NCI-H146 treated with DMSO at 0.1 percent for 48 hours (cell line): Measurements from ENCODE around the gene GGT5.
"Not testable (repeated sequence)": the region's sequence is repeated elsewhere in the genome, so short reads cannot be mapped to it uniquely, and the experiment has no call there.

Experiments used
- DNase-seq: peaks from one replicate; lab custom pipeline; 2025; ENCODE audit not compliant: unreplicated experiment; lab: John Stamatoyannopoulos, UW

The GGT5 gene

DNA sequence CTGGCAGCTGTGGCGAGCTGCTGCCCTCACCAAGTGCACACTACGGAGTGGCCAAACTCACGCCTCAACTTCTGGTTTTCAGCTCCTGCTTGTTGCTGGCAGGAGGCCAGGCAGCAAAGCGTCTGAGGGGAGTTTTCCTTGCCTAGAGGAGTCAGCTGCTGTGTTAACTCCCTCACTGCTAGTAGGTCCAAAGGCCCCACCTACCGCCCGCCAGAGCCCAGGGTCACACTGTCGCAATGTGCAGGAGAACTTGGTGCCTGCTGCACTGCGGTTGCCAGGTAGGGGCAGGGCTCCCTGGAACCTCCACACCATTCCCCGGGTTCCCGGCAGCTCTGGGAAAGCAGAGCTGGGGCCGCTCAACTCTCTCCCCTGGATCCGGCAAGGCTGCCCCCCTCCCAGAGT, at the start of gene GGT5:
Gene GGT5, minus strand, starts transcription at position 53 of the 402 bp plus-strand sequence. CDS start 357 bp downstream, outside the sequence.
- not testable (repeated sequence) for DNase-seq

DNA sequence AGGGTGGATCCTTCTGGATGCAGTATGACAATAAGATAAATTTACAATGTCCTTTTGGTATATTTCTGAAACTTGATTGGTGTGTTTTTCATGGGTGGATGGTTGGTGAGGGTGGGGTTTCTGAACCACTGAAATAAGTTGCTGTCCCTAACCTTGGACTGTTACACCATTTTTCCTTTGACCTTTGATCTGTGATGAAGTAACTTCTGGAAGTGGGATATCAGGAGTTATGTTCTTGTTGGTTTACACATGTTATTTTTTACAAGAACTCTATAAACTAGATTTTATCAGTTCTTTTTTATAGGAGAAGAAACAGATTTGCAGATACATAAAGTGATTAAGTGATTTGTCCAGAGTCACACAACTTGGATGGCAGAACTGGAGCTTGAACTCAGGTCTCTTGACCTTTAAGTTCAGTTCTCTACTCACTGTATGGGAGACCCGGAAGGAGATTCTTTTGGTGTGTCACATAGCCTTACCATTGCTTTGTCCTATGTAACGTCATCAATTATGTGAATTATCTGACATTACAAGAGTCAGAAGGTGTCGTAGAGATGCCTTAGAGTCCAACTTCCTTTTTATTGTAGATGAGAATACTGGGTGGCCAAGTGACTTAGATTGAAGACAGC, 47.4 kb upstream of the GGT5 start:
- not testable (repeated sequence) for DNase-seq

DNA sequence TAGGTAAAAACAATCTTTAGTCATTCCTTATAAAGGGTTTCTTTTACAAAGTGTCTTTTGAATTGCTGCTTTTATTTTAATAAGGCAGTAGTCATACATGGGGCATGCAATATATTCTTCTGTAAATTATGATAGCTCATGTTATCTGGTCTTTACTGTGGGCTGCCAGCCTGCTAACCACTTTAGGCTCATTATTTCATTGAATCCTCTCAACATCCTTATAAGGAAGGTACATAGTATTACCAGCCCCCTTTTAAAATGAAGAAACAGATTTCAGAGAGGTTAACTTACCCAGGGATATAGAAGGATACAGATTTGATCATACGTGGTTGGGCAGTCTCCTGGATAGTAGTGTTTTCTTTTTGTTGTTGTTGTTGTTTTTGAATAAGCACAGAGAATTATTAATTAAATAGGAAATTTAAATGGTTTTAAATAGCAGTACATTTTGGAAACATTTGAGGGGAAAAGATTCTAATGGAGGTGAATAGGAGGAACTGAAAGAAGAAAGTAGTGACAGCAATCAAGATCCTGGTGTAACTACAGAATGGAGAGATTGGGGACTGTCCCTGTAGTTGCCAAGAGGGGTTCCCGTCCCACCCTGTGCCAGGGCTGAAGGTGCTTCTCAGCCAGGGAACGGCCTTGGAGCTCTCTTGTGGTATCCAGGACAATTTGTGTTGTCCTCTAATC, 46.8 kb upstream of the GGT5 start:
- no peak for DNase-seq

DNA sequence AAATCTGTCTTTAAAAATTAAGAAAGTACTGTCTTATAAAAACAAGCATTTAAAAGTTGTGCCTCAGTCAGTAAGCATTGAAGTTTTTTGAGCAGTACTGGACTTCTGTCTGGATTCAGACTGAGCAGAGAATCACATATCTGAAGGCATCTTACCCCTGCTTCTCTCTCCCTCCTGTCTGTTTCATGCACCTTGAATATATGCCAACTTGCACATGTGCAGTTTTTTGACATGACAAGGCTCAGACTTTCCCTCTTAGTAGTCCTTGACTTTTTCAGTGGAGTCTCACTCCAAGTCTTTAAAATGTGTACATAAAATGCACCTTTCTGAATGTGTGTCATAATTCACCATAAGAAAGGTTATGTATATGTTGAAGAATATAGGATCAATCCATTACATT, 45.6 kb upstream of the GGT5 start:
- no peak for DNase-seq

DNA sequence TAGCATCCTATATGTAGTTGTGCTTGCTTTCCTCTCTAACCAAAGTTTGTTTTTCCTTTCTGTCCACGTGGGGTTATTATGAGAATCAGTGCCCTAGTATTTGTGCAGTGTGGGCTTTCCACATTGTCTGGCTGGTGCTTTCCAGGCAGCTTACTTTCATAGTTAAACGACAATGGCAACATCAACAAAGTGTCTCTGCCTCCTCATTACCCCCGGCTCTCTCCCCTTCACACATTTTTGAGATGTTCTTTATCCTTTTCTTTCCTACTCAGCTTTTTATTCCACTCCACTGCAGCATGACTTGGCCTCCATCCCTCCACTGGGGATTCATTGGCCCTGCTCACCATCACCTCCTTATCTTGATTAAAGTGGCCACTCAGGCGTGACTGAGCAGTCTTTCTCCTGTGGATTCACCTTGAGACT, 44.9 kb upstream of the GGT5 start:
- no peak for DNase-seq

GRCh38 chr22:24289114-24289513, 44.2 kb upstream of the GGT5 start:
- DNase-seq, result no peak

DNA sequence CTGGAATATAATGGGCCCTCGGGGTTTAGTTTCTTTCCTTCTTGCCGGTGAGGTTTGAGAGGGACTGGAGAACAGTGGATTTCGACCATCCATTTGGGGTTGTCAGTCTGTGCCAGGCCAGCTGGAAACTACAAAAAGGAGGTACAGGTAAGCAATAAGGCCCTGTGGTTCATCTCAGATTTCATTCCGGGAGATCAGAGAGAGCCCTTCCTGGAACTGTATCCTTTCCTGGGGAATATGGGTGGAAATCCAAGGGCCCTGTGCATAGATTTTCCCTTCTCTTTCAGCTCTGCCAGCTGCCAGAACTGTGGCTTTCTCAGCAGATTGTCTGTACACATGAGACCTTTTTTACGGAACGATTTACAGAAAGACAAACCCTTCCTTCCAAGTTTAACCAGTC, 42.9 kb upstream of the GGT5 start:
- DNase-seq, result not testable (repeated sequence)

DNA sequence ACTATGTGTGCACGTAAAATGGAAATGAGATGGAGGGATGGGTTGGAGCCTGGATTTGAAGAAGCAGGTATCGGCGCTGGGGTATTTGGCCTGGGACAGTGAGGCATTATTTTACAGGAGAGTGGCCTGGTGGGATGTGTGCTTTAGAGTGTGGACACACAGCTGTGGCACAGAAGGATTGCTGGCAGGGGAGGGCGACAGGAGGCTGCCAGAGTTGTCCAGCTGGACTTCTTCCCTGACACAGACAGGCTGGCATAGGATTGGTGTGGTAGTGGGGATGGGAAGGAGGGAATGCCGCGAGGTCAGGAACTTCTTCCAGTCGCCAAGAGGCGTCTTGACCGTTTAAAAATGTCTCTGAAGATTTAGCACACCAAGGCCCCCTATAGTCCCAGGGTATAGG, 42.3 kb upstream of the GGT5 start:
- DNase-seq, result not testable (repeated sequence)

DNA sequence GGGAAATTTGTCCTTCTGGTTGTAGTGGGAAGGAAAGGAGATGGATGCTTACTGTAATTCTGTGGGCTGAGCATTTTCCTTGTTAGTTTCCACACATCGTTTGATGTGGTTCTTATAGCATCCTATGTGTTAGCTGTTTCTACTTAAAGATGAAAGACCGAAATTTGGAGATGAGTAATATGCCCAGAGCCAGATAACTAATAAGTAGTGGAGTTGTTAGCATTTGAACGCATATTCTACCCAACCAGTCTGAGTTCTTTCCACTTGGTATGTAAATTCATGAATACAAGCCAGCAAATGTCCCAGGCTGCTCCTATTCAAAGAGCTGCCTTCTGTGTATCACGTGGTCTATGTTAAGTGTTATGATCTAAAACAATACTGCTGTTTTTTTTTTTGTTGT, 40.4 kb upstream of the GGT5 start:
- DNase-seq, result no peak

- DNase-seq, result no peak
Measured at GRCh38 chr22:24284747-24285203, 39.9 kb upstream of the GGT5 start.

DNA sequence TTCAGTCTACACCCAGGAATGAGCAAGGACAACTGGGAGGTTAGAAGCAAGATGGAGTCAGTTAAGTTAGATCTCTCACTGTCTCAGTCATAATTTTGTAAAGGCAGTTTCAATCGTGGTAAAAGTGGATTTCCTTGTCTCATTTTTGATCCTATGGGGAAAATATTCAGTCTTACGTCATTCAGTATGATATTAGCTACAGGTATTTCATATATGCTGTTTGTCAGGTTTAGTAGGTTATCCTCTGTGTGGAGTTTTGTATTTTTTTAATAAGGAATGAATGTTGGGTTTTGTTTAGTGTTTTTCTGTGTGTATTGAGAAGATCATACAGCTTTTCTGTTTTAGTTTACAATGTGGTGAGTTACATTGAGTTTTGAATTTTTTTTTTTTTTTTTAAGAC, 37.5 kb upstream of the GGT5 start:
- DNase-seq, result no peak

DNA sequence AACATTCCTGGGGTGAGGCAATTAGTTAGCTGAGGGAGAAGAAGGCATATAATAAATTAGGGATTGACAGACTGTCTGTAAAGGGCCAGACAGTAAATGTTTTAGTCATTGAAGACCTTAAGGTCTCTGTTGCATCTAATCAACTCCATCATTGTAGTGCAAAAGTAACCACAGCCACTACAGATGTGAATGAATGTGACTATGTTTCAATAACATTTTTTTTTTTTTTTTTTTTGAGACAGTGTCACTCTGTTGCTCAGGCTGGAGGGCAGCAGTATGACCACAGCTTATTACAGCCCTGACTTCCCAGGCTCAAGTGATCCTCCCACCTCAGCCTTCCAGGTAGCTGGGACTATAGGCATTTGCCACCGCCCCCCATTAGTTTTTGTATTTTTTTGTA, 35.5 kb upstream of the GGT5 start:
- DNase-seq, result not testable (repeated sequence)

- not testable (repeated sequence) for DNase-seq
Measured at GRCh38 chr22:24274696-24275405, 30.0 kb upstream of the GGT5 start.

- DNase-seq, result not testable (repeated sequence)
Measured at GRCh38 chr22:24273906-24274305, 29.0 kb upstream of the GGT5 start.

GRCh38 chr22:24273031-24273430, 28.1 kb upstream of the GGT5 start:
- not testable (repeated sequence) for DNase-seq

- DNase-seq, result peak; percentile 17
Measured at GRCh38 chr22:24271386-24271854, 26.5 kb upstream of the GGT5 start.

DNA sequence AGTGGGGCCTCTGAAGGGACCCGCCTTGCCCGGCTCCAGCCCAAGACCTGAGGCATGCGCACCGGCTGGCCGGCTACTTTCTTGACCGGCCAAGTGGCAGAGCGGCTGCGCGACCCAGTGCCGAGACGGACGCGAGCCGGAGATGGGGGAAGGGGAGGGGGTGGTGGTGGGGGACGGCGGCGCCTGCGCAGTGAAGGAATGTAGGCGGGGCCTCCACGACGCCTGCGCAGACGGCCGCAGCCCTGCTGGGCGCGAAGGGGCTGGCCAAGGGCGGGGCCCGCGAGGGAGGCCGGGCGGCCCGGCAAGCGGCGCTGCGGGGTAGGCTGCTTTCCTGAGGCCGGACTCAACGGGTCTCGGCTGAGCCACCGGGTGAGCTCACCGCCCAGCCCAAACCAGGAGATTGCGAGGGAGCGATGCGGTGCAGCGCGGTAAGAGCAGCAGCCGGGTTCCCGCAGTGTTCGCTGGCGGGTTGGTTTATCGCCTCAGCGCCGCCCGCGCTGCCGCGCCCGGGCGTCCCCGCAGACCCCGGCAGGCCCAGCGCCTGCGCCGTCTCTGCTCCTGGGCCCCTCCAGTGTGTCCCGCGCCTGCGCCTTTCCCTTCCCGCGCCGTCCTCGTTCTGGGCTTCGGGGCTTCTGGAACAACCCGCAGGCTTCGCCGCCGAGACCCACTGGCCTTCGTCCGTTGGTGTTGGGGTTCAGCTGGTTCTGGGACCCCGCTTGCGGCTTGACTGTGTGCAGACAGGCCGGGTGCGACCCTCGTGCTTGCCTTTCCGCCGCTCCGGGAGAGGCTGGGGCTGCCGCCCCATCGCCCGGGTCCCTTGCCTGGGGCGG, 25.9 kb upstream of the GGT5 start, which contains the start of gene SPECC1L:
Gene SPECC1L, plus strand, starts transcription at position 276 of the 830 bp plus-strand sequence. CDS start 31,401 bp downstream, outside the sequence.
- peak; percentile 58 for DNase-seq

DNA sequence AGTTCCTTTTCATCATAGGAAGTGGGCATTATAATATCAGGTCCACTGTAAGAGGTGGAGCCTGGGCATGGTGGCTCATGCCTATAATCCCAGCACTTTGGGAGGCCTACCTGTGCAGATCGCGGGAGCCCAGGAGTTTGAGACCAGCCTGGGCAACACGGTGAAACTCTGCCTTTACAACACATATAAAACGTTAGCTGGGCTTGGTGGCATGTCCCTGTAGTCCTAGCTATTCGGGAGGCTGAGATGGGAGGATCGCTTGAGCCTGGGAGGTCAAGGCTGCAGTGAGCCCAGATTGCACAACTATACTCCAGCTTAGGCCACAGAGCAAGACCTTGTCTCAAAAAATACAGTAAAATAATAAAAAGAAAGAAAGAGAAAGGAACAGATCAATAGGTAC, 21.6 kb upstream of the GGT5 start:
- DNase-seq, result not testable (repeated sequence)

- no peak for DNase-seq
Measured at GRCh38 chr22:24265734-24266133, 20.9 kb upstream of the GGT5 start.

DNA sequence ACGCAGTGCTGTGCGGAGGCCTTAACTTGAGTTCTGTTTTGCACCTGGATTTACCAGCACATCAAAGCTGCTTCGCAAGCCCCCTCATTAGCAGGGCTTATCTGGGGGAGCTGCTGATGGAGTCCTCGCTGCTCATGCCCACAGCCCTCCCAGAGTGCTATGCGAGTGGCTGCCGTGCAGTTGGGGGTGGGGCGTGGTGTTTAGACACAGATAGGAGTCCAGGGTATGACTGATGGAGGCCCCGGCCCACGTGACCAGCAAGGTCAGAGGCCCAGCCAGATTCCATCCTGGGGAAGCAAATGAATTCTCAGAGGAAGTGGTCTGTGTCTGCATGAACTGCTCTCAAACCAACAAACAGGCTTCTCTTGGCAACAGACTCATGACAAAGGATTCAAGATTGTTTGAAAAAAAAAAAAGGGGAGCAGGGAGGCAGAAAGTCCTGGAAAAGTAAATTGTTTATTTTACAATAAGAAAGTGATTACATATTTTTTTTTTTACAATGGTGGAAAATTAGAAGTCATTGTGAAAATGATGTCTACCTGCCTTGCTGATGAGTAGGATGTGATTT, 19.5 kb upstream of the GGT5 start:
- DNase-seq, result not testable (repeated sequence)
